DOHH2 (cell line): ENCODE measurements around the gene RAB31.

ENCODE experiments used
- H3F3A ChIP-seq: fragments of 200-600 bp; sonication (generic), shearing (Covaris generic); 2 replicates; pipeline ENCODE4 v1.6.0; 2016; ENCODE audit warnings: antibody characterized with exemption, mild to moderate bottlenecking; ENCODE audit not compliant: control insufficient read depth, insufficient read depth
- H3K27ac ChIP-seq: fragments of 200-600 bp; sonication (generic); 2 replicates; pipeline ENCODE4 v1.5.1; 2014; ENCODE audit warnings: low read depth, mild to moderate bottlenecking, low read length, moderate library complexity
- H3K27me3 ChIP-seq: fragments of 200-600 bp; sonication (generic); 2 replicates; pipeline ENCODE4 v1.6.1; 2014; ENCODE audit warnings: mild to moderate bottlenecking, low read length, mixed read lengths; ENCODE audit not compliant: control insufficient read depth
- H3K36me3 ChIP-seq: fragments of 200-600 bp; sonication (generic); 2 replicates; pipeline ENCODE4 v1.6.1; 2014; ENCODE audit warnings: mild to moderate bottlenecking, low read length, moderate library complexity, mixed read lengths; ENCODE audit not compliant: control insufficient read depth
- H3K4me1 ChIP-seq: fragments of 200-600 bp; sonication (generic); 2 replicates; pipeline ENCODE4 v1.6.1; 2014; ENCODE audit warnings: mild to moderate bottlenecking, low read length, mixed read lengths; ENCODE audit not compliant: control insufficient read depth
- H3K4me2 ChIP-seq: fragments of 200-600 bp; sonication (generic); 2 replicates; pipeline ENCODE4 v1.6.0; 2014; ENCODE audit warnings: mild to moderate bottlenecking, low read length, moderate library complexity
- H3K4me3 ChIP-seq: fragments of 200-600 bp; sonication (generic); 2 replicates; pipeline ENCODE4 v1.5.1; 2014; ENCODE audit warnings: mild to moderate bottlenecking, low read length, mixed read lengths
- H3K79me2 ChIP-seq: fragments of 200-600 bp; sonication (generic); 2 replicates; pipeline ENCODE4 v1.6.1; 2014; ENCODE audit warnings: mild to moderate bottlenecking, low read length, mixed read lengths; ENCODE audit not compliant: control insufficient read depth
- H3K9me2 ChIP-seq: fragments of 200-600 bp; sonication (generic); replicated peaks from 2 replicates; pipeline ENCODE4 v1.6.1; 2014; ENCODE audit warnings: mild to moderate bottlenecking, low read length, mixed read lengths; ENCODE audit not compliant: control insufficient read depth
- H3K9me3 ChIP-seq: fragments of 200-600 bp; sonication (generic); 2 replicates; pipeline ENCODE4 v1.6.1; 2014; ENCODE audit warnings: antibody characterized with exemption, low read length, mixed read lengths; ENCODE audit not compliant: control insufficient read depth, insufficient read depth
- H4K20me1 ChIP-seq: fragments of 200-600 bp; sonication (generic); 2 replicates; pipeline ENCODE4 v1.6.0; 2014; ENCODE audit warnings: low read depth, mild to moderate bottlenecking, antibody characterized with exemption, low read length, moderate library complexity; ENCODE audit not compliant: control insufficient read depth, insufficient read depth
- EZH2phosphoT487 ChIP-seq: fragments of 200-600 bp; sonication (generic); IDR thresholded peaks from 2 replicates; pipeline ENCODE4 v1.6.1; 2017; ENCODE audit warnings: borderline replicate concordance, mild to moderate bottlenecking, antibody characterized with exemption, low read length, moderate library complexity, mixed read lengths
- TF ChIP-seq, protein P1 (sequence below): fragments of 200-600 bp; sonication (generic); IDR thresholded peaks from one replicate; pipeline ENCODE4 v1.5.1; 2014; ENCODE audit warnings: antibody characterized with exemption, mild to moderate bottlenecking, low read depth, low read length; ENCODE audit not compliant: poor library complexity, severe bottlenecking

The RAB31 gene

DNA sequence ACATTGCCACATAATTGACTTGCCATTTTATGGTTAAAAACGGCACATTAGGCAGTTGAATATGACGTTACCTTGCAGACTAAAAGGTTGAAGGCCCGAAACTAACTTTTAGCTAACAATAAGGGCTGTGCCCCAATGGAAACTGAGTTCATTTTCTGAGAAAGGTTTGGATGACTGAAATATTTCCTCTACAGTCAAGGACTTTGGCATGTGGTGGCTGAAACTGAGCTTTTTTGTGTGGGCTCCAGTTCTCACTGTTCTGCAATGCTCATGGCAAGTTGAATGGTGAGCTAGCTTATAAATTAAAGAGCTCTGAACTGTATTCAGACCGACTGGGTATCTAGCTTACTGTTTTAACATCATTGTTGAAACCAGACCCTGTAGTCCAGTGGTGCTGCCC is 153.8 kb downstream of the RAB31 start:
- Histone ChIP-seq H3K36me3 (no peaks in the 10 kb centered on the region), H3K27ac (no peak overlapping the region), H3K9me3 (peaks cover 3% of the 10 kb centered on the region; the same call in 1 of the 2 replicates), H3K27me3 (peaks cover 5% of the 10 kb centered on the region; the same call in 1 of the 2 replicates), H3K4me1 (no peaks in the 10 kb centered on the region), H3K9me2 (no peaks in the 10 kb centered on the region), H3F3A (no peaks in the 10 kb centered on the region), H3K79me2 (no peaks in the 10 kb centered on the region), H4K20me1 (no peaks in the 10 kb centered on the region), H3K4me3 (no peak overlapping the region), H3K4me2 (no peak overlapping the region)
- TF ChIP-seq, protein P1, sequence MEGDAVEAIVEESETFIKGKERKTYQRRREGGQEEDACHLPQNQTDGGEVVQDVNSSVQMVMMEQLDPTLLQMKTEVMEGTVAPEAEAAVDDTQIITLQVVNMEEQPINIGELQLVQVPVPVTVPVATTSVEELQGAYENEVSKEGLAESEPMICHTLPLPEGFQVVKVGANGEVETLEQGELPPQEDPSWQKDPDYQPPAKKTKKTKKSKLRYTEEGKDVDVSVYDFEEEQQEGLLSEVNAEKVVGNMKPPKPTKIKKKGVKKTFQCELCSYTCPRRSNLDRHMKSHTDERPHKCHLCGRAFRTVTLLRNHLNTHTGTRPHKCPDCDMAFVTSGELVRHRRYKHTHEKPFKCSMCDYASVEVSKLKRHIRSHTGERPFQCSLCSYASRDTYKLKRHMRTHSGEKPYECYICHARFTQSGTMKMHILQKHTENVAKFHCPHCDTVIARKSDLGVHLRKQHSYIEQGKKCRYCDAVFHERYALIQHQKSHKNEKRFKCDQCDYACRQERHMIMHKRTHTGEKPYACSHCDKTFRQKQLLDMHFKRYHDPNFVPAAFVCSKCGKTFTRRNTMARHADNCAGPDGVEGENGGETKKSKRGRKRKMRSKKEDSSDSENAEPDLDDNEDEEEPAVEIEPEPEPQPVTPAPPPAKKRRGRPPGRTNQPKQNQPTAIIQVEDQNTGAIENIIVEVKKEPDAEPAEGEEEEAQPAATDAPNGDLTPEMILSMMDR: no peak
- TF ChIP-seq EZH2phosphoT487: no peak

DNA sequence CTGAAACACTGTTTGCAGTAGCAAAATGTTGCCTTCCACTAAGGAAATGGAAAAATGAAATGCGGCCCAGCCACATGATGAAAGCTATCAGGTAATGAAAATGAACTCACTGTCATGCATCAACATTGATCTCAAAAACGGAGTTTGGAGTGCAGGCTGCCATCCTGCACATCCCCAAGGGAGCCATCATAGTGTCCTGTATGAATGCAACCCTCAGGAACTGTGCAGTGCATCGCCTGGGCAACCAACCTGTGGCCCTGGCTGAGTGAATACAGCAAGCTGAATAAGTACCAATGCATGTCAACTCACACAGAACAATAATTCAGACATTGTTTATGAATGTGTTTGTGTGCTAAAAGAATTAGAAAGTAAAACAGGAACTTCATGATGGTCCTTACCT is 154.6 kb downstream of the RAB31 start:
- no peaks in the 10 kb centered on the region for H3K9me2 ChIP-seq
- peaks cover 3% of the 10 kb centered on the region; the same call in 1 of the 2 replicates for H3K9me3 ChIP-seq
- no peaks in the 10 kb centered on the region for H3F3A ChIP-seq
- H3K27ac ChIP-seq: no peak overlapping the region
- no peak overlapping the region for H3K4me2 ChIP-seq
- no peaks in the 10 kb centered on the region for H3K4me1 ChIP-seq
- H3K4me3 ChIP-seq: no peak overlapping the region
- H3K79me2 ChIP-seq: no peaks in the 10 kb centered on the region
- H3K36me3 ChIP-seq: no peaks in the 10 kb centered on the region
- H4K20me1 ChIP-seq: no peaks in the 10 kb centered on the region
- TF ChIP-seq, protein P1: no peak
- no peak for TF ChIP-seq EZH2phosphoT487
- H3K27me3 ChIP-seq: peaks cover 5% of the 10 kb centered on the region; the same call in 1 of the 2 replicates

DNA sequence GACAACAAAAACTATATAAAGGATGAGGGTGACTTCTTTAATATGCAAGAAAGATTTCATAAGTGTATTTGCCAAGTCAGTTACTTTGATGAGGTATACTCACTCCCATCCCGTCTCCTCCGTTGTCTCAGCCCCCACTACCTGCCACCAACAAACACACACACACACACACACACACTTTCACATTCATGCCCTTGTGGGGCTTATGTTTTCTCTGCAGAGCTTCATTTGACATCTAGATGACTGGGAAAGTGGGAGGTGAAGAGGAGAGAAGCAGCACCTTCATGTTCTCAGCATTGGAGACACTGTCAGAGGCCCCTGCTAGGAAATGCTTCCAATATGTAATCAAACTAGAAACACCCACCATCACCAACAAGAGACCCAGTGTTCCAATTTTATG is 155.2 kb downstream of the RAB31 start:
- Histone ChIP-seq H3K79me2 (no peaks in the 10 kb centered on the region), H3K4me1 (no peaks in the 10 kb centered on the region), H3K27ac (no peak overlapping the region), H3F3A (no peaks in the 10 kb centered on the region), H4K20me1 (no peaks in the 10 kb centered on the region), H3K9me3 (peaks cover 3% of the 10 kb centered on the region; the same call in 1 of the 2 replicates), H3K27me3 (peaks cover 5% of the 10 kb centered on the region; the same call in 1 of the 2 replicates), H3K4me2 (no peak overlapping the region), H3K9me2 (no peaks in the 10 kb centered on the region), H3K36me3 (no peaks in the 10 kb centered on the region), H3K4me3 (no peak overlapping the region)
- TF ChIP-seq EZH2phosphoT487: no peak
- TF ChIP-seq, protein P1: no peak
